SH-SY5Y (cell line): Measurements from ENCODE around the gene TTLL3.

Experiments used
- GATA2 ChIP-seq: IDR thresholded peaks from 2 replicates; pipeline ENCODE4 v1.6.1; 2011; ENCODE audit warnings: mild to moderate bottlenecking, low read depth, low read length
- GATA3 ChIP-seq: IDR thresholded peaks from 2 replicates; pipeline ENCODE4 v1.6.1; 2011; ENCODE audit warnings: low read depth, mild to moderate bottlenecking, low read length, moderate library complexity

TTLL3 gene

GRCh38 chr3:9791790-9792404 is 18.2 kb upstream of the TTLL3 start:
- no peak for TF ChIP-seq GATA3
- TF ChIP-seq GATA2: no peak

- TF ChIP-seq GATA3: no peak
- TF ChIP-seq GATA2: no peak
These were observed 17.5 kb upstream of the TTLL3 start, which contains the start of the genes ARPC4 and TADA3 for GRCh38 chr3:9792405-9793160. Gene ARPC4 (plus strand): TSS chr3:9793082. CDS start chr3:9793122, 40 bp downstream. Gene TADA3 (minus strand): TSS chr3:9792473. CDS start chr3:9791466, 1,007 bp downstream.

- TF ChIP-seq GATA2 (0 out of 2 replicates have a peak, but pooled peaks have one; percentile 6), GATA3 (no peak)
These were observed 16.8 kb upstream of the TTLL3 start for GRCh38 chr3:9793161-9793781.

GRCh38 chr3:9794400-9794799 is 15.7 kb upstream of the TTLL3 start:
- TF ChIP-seq GATA3 (no peak), GATA2 (no peak)

GRCh38 chr3:9795207-9795606 is 14.9 kb upstream of the TTLL3 start:
- TF ChIP-seq GATA2 (no peak), GATA3 (no peak)

- TF ChIP-seq GATA3: no peak
- no peak for TF ChIP-seq GATA2
These were observed 12.7 kb upstream of the TTLL3 start for GRCh38 chr3:9797196-9797945.

- TF ChIP-seq GATA2 (no peak), GATA3 (no peak)
These were observed 9.5 kb upstream of the TTLL3 start for GRCh38 chr3:9800529-9800928.

- TF ChIP-seq GATA3 (no peak), GATA2 (no peak)
These were observed 6.6 kb upstream of the TTLL3 start for GRCh38 chr3:9803494-9803893.

GRCh38 chr3:9804996-9805395 is 5.1 kb upstream of the TTLL3 start:
- TF ChIP-seq GATA2 (no peak), GATA3 (no peak)

- TF ChIP-seq GATA3 (no peak), GATA2 (no peak)
These were observed 3.9 kb upstream of the TTLL3 start for GRCh38 chr3:9806137-9806536.

- no peak for TF ChIP-seq GATA3
- TF ChIP-seq GATA2: no peak
These were observed 3.1 kb upstream of the TTLL3 start for GRCh38 chr3:9806688-9807589.

GRCh38 chr3:9807981-9808344 is 2.1 kb upstream of the TTLL3 start:
- no peak for TF ChIP-seq GATA2
- TF ChIP-seq GATA3: no peak
